GF-D8 (cell line): ENCODE measurements around the gene ALOX15B.

Experiments used
- DNase-seq: peaks from one replicate; lab custom pipeline; 2025; lab: John Stamatoyannopoulos, UW

The ALOX15B gene, protein sequence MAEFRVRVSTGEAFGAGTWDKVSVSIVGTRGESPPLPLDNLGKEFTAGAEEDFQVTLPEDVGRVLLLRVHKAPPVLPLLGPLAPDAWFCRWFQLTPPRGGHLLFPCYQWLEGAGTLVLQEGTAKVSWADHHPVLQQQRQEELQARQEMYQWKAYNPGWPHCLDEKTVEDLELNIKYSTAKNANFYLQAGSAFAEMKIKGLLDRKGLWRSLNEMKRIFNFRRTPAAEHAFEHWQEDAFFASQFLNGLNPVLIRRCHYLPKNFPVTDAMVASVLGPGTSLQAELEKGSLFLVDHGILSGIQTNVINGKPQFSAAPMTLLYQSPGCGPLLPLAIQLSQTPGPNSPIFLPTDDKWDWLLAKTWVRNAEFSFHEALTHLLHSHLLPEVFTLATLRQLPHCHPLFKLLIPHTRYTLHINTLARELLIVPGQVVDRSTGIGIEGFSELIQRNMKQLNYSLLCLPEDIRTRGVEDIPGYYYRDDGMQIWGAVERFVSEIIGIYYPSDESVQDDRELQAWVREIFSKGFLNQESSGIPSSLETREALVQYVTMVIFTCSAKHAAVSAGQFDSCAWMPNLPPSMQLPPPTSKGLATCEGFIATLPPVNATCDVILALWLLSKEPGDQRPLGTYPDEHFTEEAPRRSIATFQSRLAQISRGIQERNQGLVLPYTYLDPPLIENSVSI

DNA sequence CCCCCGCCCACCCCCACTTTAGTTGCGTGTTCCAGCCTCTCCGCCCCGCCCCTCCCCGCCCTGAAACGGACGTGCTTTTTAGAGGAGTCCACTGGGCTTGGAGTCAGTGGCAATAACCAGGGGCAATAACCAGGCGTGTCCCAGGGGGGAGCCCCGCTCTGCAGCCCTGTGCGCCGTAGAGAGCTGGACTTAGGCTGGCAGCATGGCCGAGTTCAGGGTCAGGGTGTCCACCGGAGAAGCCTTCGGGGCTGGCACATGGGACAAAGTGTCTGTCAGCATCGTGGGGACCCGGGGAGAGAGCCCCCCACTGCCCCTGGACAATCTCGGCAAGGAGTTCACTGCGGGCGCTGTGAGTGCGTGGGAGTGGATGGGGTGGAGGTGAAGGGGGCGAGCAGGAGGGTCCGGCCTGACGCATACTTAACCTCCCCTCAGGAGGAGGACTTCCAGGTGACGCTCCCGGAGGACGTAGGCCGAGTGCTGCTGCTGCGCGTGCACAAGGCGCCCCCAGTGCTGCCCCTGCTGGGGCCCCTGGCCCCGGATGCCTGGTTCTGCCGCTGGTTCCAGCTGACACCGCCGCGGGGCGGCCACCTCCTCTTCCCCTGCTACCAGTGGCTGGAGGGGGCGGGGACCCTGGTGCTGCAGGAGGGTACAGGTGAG is at the start of gene ALOX15B:
Gene ALOX15B, plus strand, starts transcription at position 106 of the 657 bp plus-strand sequence. Its CDS starts 97 bp downstream, at position 203.
- no peak for DNase-seq

DNA sequence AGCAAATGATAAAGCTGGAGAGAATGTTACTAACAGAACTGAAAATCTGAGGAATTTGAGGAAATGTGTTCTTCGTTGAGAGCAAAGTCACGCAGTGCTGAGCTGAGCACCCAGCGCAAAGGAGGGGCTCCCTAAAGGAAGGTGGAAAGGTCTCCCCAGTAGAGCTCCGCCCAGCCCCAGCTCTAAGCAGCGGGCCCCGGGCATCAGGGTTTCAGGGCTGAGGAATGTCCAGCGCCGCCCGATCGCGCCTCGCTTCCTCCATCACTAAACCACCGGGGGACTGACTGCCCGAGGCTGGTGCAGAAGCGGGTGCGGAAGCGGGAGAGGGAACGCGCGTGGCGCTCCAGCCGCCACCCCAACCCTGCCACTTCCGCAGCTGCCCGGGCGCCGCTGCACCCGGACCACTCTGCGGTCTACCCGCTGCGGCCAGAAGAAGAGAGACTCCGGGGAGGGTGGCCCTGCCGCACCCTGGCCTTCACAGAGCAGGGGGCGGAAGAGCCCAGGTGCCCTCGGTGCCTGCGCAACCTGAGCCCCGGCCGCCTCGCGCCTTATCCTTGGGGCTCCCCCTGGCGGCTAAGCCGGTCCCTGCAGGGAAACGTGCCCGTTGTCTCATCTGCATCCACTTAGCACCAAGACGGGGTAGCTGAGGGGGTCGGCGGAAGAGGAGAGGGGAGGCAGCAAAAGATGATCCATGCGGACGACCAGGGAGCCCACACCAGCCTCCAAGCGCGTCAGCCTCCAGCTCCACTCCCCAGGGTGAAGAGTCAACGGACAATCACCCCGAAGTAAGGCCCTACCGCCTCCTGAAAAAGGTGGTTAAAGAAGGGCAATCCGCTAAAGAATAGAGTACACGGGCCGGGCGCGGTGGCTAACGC is 48.8 kb upstream of the ALOX15B start:
- DNase-seq = peak; percentile 58

DNA sequence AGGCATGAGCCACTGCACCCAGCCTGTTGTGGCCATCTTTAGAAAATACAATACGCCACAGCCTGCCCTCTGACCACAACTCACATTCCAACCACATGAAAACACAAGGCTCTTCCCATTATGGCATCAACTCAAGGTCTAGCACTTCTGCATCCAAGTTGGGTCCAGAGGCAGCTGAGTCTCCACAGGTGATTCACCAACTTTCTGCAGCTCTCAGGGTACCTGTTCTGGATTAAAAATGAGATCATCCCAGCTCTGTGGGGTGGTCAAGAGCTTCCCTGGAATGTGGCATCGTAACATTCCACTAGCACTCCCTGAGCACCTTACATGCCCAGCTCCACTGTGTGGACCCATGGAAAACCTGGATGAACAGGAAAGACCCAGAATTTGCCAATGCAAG is 46.3 kb upstream of the ALOX15B start:
- no peak for DNase-seq

DNA sequence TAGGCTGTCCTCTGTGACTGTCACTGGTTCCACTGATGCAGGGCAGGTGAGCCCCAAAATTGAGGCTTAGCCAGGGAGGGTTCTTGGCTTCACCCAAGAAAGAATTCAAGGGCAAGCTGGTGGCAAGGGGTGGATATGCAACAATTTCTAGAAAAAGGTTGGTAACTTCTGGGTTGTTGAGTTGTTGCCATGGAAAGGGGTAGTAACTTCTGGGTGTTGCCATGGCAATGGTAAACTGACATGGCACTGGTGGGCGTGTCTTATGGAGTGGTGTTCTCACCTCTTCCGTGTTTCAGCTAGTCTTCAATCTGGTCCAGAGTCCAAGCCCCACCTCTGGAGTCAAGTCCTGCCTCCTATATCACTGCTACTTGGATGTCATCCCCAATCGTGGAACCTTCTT is 45.9 kb upstream of the ALOX15B start:
- DNase-seq = no peak

DNA sequence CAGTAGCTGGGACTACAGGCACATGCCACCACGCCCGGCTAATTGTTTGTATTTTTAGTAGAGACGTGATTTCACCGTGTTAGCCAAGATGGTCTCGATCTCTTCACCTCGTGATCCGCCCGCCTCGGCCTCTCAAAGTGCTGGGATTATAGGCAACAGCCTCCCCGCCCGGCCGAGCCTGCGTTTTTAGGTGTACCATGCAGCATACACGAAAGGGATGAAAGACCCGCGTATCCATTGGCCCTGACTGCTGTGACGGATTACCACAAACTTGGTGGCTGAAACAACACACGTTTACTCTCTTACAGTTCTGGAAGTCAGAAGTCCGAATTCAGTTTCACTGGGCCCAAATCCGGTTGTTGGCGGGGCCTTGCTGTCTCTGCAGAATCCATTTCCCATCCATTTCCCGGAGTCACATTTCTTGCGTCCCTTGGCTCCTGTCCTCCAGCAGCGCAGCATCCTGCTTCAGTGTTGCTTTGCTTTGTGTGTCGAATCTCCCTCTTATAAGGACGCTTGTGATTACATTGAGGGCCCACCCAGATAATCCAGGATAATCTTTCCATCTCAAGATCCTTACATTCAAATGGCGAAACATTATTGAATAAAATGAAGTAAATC is 44.8 kb upstream of the ALOX15B start:
- DNase-seq = no peak

DNA sequence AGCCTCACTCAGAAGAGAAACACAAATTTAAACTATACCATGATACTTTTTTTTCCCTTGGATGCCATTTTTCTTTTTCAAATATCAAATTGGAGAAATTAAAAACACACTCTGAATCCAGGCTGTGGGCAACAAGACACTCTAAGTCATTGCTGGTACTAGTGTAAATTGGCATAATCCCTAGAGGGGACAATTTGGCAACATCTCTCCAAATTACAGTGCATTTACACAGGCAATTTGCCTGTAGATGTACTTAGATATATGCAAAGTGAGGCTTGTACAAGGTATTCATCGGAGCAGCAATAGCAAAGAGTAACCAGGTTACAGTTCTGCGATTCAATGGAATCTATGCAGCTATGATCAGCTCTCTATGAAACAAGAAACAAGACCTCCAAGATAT is 43.1 kb upstream of the ALOX15B start:
- DNase-seq = no peak

DNA sequence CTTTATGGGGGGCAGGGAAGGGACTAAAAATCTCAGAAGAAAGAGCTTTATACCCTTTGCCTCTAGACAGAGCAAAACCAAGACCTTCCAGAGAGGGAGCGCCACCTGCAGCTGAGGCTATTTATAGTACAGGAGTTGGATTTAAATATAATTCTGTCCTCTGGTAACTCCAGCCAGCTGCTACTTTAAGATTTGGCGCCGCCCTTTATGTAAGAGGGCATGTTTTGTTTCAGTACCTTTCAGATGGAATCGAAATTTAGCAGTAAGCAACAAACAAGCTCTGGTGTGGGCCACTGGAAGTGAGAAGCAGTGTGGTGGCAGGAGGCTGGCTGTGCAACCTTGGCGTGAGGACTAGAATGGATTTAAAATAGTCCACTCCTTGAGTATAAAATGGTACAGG is 41.7 kb upstream of the ALOX15B start:
- DNase-seq = no peak

DNA sequence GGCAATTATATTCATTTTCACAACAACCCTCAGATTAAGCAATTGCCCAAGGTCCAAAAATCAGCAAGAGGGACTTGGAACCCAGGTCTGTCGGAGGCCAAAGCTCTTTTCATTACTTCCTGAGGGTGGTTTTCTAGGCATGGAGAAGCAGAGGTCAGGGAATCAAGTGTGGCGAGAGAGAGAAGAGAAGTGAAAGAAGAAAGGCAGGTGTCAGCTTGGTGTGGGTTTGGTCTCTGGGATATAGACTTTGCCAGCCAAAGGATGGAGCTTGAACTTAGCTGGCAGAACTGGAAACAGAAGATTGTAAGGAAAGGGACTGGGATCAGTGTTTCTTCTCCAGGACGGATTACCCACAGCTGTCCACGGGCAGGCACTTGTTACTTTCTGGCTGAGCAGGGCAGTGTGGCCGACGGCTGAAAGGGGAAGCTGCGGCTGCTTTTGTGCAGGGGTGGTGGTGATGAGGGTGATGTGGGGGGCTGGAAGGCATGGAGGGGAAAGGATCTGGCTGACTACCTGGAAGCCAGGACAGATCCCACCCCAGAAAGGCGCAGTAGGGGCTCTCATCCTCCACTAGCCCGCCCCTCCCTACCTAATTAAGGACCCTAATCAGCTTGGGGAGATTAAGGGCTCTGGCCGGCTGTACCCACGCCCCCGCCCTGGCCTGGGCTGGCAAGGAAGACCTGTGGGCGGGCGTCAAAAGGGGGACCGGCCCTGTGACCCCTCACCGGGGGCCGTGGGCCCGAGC is 36.7 kb upstream of the ALOX15B start, which contains the start of gene GUCY2D:
Gene GUCY2D, plus strand, starts transcription at position 640 of the 745 bp plus-strand sequence. CDS start 433 bp downstream, outside the sequence.
- peak; percentile 29 for DNase-seq

DNA sequence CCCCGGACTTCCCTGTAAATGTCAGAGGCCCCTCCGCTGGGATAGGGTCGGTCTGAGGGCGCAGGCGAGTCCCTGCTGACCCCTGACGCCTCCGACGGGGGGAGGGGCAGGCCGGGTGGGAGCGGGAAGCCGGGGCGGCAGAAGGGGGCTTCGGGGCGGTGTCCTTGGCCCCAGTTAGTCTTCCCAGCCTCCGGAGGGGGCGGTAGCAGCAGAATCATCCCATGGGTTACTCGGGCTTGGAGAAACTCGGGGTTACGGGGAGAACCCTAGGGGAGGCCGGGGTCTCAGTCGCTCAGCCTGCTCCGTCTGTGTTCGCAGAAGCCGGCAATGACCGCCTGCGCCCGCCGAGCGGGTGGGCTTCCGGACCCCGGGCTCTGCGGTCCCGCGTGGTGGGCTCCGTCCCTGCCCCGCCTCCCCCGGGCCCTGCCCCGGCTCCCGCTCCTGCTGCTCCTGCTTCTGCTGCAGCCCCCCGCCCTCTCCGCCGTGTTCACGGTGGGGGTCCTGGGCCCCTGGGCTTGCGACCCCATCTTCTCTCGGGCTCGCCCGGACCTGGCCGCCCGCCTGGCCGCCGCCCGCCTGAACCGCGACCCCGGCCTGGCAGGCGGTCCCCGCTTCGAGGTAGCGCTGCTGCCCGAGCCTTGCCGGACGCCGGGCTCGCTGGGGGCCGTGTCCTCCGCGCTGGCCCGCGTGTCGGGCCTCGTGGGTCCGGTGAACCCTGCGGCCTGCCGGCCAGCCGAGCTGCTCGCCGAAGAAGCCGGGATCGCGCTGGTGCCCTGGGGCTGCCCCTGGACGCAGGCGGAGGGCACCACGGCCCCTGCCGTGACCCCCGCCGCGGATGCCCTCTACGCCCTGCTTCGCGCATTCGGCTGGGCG is 35.9 kb upstream of the ALOX15B start:
- no peak for DNase-seq

DNA sequence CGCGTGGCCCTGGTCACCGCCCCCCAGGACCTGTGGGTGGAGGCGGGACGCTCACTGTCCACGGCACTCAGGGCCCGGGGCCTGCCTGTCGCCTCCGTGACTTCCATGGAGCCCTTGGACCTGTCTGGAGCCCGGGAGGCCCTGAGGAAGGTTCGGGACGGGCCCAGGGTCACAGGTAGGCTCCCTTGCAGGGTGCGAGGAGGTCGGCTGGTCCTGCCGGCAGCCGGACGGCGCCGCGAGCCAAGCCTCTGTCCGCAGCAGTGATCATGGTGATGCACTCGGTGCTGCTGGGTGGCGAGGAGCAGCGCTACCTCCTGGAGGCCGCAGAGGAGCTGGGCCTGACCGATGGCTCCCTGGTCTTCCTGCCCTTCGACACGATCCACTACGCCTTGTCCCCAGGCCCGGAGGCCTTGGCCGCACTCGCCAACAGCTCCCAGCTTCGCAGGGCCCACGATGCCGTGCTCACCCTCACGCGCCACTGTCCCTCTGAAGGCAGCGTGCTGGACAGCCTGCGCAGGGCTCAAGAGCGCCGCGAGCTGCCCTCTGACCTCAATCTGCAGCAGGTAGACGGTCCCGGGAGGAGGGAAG is 35.2 kb upstream of the ALOX15B start:
- DNase-seq = no peak

DNA sequence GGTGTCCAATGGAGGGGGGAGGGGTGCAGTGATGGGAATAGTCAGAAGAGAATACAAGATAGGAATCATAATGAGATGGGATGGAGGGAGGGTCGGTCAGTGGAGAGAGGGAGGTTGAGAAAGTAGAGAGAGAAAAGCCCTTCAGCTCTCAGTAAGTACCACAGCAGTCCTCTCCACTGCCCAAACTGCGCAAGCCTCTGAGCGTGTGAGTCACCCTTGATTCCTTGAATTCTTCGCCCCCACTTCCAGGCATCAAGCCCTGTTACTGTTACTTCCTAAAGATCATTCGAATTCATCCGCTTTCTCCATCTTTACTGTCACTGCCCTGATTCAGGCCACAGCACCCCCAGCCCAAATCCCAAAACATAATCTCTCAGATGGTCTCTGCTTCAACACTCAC is 34.0 kb upstream of the ALOX15B start:
- DNase-seq = no peak

DNA sequence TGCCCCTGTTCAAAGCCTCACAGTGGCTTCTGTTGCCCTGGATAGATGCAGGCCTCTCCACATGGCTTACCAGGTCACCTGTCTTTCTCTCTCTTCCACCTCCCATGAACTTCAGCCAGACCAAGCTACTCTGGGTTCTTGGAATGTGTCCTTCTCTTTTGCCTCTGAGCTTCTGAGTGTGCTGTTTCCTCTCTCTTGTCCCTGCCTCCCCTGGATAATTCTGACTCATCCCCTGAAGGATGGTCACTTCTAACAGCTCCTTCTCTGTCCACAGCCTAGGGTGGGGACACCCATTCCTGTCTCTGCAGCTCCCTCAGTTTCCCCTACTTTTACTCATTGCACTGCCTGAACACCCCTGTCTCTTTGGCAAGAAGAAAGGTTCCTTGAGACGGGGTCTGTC is 33.5 kb upstream of the ALOX15B start:
- no peak for DNase-seq

DNA sequence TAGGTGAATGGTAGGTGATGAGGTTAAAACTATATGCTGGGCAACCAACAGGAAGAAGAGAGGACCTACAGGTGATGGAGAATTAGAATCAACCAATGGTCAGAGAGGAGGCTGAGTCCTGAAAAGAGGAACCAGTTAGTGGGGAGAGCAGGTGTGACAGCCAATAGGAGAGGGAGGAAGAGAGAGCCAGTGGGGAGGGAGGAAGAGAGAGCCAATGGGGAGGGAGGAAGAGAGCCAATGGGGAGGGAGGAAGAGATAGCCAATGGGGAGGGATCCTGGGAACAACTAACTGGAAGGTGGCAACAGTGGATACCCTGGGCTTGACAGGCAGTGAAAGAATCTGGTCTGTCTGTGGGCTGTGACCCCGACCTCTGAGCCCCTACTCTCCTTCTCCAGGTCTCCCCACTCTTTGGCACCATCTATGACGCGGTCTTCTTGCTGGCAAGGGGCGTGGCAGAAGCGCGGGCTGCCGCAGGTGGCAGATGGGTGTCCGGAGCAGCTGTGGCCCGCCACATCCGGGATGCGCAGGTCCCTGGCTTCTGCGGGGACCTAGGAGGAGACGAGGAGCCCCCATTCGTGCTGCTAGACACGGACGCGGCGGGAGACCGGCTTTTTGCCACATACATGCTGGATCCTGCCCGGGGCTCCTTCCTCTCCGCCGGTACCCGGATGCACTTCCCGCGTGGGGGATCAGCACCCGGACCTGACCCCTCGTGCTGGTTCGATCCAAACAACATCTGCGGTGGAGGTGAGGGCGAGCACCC is 32.7 kb upstream of the ALOX15B start:
- DNase-seq = no peak

DNA sequence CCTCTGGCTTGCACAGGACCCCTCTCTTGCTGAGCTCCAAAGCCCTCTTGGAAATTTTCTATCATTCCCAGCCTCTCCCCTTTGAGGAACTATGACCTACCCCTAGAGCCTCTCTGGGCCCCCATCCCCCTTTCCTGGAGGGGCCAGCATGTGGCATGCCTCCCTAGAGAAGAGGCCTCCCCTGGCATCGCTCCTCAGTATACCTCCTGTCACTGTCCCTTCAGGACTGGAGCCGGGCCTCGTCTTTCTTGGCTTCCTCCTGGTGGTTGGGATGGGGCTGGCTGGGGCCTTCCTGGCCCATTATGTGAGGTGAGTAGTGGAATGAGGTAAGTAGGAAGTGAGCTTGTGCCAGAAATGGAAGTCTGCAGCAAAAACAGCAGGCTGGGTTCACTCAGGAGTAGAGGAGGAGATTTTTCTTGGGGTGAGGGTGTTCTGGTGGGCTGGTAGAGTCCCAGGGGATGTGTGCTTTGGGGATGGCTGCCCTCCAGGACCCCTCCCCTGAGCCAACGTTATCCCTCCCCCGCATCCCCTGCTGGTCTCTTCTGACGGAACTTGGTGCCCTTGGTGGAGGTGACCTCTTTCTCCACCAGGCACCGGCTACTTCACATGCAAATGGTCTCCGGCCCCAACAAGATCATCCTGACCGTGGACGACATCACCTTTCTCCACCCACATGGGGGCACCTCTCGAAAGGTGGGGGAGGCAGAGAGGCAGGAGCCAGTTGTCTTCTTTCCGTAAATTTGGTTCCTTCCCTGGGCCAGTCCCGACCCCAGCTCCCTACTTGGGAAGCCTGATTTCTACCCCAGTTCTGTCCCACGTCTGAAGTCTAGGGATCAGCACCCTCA is 31.8 kb upstream of the ALOX15B start:
- DNase-seq = no peak

DNA sequence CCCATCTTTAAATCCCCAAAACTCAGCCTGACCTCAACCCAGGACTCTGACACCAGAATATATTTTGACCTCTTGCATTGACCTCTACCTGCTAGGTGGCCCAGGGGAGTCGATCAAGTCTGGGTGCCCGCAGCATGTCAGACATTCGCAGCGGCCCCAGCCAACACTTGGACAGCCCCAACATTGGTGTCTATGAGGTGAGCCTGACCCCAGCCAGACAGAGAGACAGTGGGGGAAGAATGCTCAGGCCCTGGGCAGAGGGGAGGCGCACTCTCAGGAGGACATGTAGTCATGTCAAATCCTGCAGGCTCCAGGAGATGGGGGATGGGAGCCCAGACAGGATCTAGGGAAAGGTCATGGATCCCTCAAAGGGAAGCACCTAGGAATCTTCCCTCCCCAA is 31.0 kb upstream of the ALOX15B start:
- no peak for DNase-seq

DNA sequence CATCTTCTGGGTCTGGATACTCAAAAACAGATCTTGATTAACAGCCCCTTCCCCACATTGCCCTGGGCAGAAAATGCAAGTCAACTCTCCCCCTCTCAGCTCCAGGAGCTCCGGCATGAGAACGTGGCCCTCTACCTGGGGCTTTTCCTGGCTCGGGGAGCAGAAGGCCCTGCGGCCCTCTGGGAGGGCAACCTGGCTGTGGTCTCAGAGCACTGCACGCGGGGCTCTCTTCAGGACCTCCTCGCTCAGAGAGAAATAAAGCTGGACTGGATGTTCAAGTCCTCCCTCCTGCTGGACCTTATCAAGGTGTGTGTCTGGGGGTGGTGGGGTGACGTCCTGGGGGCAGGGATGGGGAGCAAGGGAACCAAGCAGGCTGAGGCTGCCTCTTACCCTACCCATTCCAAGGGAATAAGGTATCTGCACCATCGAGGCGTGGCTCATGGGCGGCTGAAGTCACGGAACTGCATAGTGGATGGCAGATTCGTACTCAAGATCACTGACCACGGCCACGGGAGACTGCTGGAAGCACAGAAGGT is 26.7 kb upstream of the ALOX15B start:
- no peak for DNase-seq

DNA sequence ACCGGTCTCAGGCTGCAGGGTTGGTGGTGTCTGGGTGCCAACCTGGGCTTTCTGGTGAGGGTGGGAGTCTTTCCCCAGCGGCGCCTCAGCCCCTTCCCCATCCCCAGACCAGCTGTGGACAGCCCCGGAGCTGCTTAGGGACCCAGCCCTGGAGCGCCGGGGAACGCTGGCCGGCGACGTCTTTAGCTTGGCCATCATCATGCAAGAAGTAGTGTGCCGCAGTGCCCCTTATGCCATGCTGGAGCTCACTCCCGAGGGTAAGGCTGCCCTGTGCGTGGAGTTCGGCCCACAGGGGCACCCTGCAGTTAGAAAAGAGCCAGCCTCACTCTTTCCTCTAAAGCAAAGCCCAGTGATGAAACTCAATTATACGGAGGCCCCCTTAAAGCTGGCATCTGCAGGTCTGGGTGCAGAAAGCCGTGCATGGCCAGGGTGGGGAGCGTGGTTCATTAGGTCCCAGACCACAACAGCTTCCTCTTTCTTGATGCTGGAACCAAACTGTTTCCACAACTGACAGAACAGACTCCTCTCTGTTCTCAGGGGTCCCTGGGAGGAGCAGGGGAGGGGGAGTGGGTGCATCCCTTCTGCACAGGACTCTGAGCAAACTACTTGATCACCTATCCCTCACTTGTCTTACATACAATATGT is 25.7 kb upstream of the ALOX15B start:
- peak; percentile 10 for DNase-seq
